HepG2 (cell line): ENCODE measurements around the gene PDE3B. TPM values are rescaled to one million over a fixed set of nuclear protein-coding genes. Genes with fewer than 3 reads are reported as not detected.

Source experiments
- AHR ChIP-seq: IDR thresholded peaks from 2 replicates; pipeline ENCODE4 v1.6.1; 2018; ENCODE audit warnings: missing genetic modification reagents, missing compliant biosample characterization
- BHLHE40 ChIP-seq: IDR thresholded peaks from 2 replicates; pipeline ENCODE4 v1.6.1; 2011; ENCODE audit warnings: low read length, improper control_type of control experiment
- BRD4 ChIP-seq: sonication (generic); formaldehyde crosslinking; IDR thresholded peaks from 2 replicates; pipeline ENCODE4 v1.4.0; 2020; ENCODE audit warnings: missing genetic modification reagents
- CREB1 ChIP-seq, 2 experiments: fragments of 450-650 bp in 1 of 2; IDR thresholded peaks; 2 replicates each; pipeline ENCODE4 v1.6.1; 2016 to 2017; ENCODE audit warnings: control low read depth in 1 of 2, mild to moderate bottlenecking in 1 of 2, missing compliant biosample characterization in 1 of 2, missing genetic modification characterization in 1 of 2
- FOXC1 ChIP-seq: sonication (generic); formaldehyde crosslinking; IDR thresholded peaks from 2 replicates; pipeline ENCODE4 v1.8.0; 2022; ENCODE audit warnings: mild to moderate bottlenecking, missing genetic modification reagents, borderline replicate concordance
- HBP1 ChIP-seq: IDR thresholded peaks from 2 replicates; pipeline ENCODE4 v1.6.1; 2016; ENCODE audit warnings: low read depth, control low read depth
- HOXA3 ChIP-seq: sonication (generic); formaldehyde crosslinking; IDR thresholded peaks from 2 replicates; pipeline ENCODE4 v1.5.0; 2020; ENCODE audit warnings: missing genetic modification reagents
- MAZ ChIP-seq, 2 experiments: sonication (generic) in 1 of 2; formaldehyde crosslinking in 1 of 2; IDR thresholded peaks; 2 replicates each; pipeline versions ENCODE4 v1.5.0 to v1.6.1; 2012 to 2020; ENCODE audit warnings: low read depth in 2 of 2, mild to moderate bottlenecking in 2 of 2, borderline replicate concordance in 1 of 2, improper control_type of control experiment in 1 of 2, low read length in 1 of 2, missing genetic modification reagents in 1 of 2, moderate library complexity in 1 of 2
- PHF8 ChIP-seq: sonication (generic); formaldehyde crosslinking; IDR thresholded peaks from 2 replicates; pipeline ENCODE4 v1.5.0; 2020; ENCODE audit warnings: missing genetic modification reagents
- PITX1 ChIP-seq: sonication (generic); formaldehyde crosslinking; IDR thresholded peaks from 2 replicates; pipeline ENCODE4 v1.5.1; 2020; ENCODE audit warnings: mild to moderate bottlenecking, missing genetic modification reagents
- RXRB ChIP-seq: IDR thresholded peaks from 2 replicates; pipeline ENCODE4 v1.6.1; 2016; ENCODE audit warnings: borderline replicate concordance, missing genetic modification reagents, missing compliant biosample characterization
- SETDB1 ChIP-seq: sonication (generic); formaldehyde crosslinking; IDR thresholded peaks from 2 replicates; pipeline ENCODE4 v1.5.1; 2020; ENCODE audit warnings: missing genetic modification reagents, mild to moderate bottlenecking, borderline replicate concordance
- SP4 ChIP-seq: sonication (generic); formaldehyde crosslinking; IDR thresholded peaks from 2 replicates; pipeline ENCODE4 v1.8.1; 2023; ENCODE audit warnings: mild to moderate bottlenecking, missing genetic modification reagents
- TAF1 ChIP-seq: sonication (generic); formaldehyde crosslinking; IDR thresholded peaks from 2 replicates; pipeline ENCODE4 v1.4.0; 2020; ENCODE audit warnings: missing genetic modification reagents
- YEATS2 ChIP-seq: sonication (generic); formaldehyde crosslinking; IDR thresholded peaks from 2 replicates; pipeline ENCODE4 v1.4.0; 2020; ENCODE audit warnings: missing genetic modification reagents, borderline replicate concordance
- ZFY ChIP-seq: sonication (generic); formaldehyde crosslinking; IDR thresholded peaks from 2 replicates; pipeline ENCODE4 v1.4.0; 2020; ENCODE audit warnings: missing genetic modification reagents
- ZMYM3 ChIP-seq: sonication (generic); formaldehyde crosslinking; IDR thresholded peaks from 2 replicates; pipeline ENCODE4 v1.5.1; 2020; ENCODE audit warnings: mild to moderate bottlenecking, missing genetic modification reagents
- ZNF333 ChIP-seq: sonication (generic); formaldehyde crosslinking; IDR thresholded peaks from 2 replicates; pipeline ENCODE4 v1.4.0; 2020; ENCODE audit warnings: mild to moderate bottlenecking, missing genetic modification reagents, borderline replicate concordance
- ZNF547 ChIP-seq: sonication (generic); formaldehyde crosslinking; IDR thresholded peaks from 2 replicates; pipeline ENCODE4 v1.5.1; 2020; ENCODE audit warnings: mild to moderate bottlenecking, missing genetic modification reagents
- ZNF558 ChIP-seq: sonication (generic); formaldehyde crosslinking; IDR thresholded peaks from 2 replicates; pipeline ENCODE4 v1.9.0; 2022; ENCODE audit warnings: mild to moderate bottlenecking, missing genetic modification reagents, borderline replicate concordance
- ZNF605 ChIP-seq: sonication (generic); formaldehyde crosslinking; IDR thresholded peaks from 2 replicates; pipeline ENCODE4 v1.8.0; 2022; ENCODE audit warnings: mild to moderate bottlenecking, missing genetic modification reagents
- ZNF749 ChIP-seq: sonication (generic); formaldehyde crosslinking; IDR thresholded peaks from 2 replicates; pipeline ENCODE4 v1.8.0; 2022; ENCODE audit warnings: mild to moderate bottlenecking, missing genetic modification reagents, moderate library complexity, borderline replicate concordance
- ZNF770 ChIP-seq: sonication (generic); formaldehyde crosslinking; IDR thresholded peaks from 2 replicates; pipeline ENCODE4 v1.5.0; 2020; ENCODE audit warnings: mild to moderate bottlenecking, missing genetic modification reagents
- ZUFSP ChIP-seq: sonication (generic); formaldehyde crosslinking; IDR thresholded peaks from 2 replicates; pipeline ENCODE4 v1.9.0; 2021; ENCODE audit warnings: missing genetic modification reagents, mild to moderate bottlenecking, borderline replicate concordance
- polyA plus RNA-seq, 8 experiments: library from polyadenylated mRNA; depleted of rRNA in 3 of 8; stranded (reverse) in 7 of 8; unstranded in 1 of 8; fragments of >200 nt; fragmentation: Illumina TruSeq in 4 of 8; extraction: Trizol in 4 of 8; gene quantifications; 2 replicates each; pipeline versions ENCODE4 v1.2.1 to v1.2.3, GENCODE V29; 2011 to 2016; ENCODE audit warnings: low read depth in 4 of 8, missing spikeins in 1 of 8, mixed read lengths in 1 of 8; ENCODE audit not compliant: insufficient read depth in 1 of 8
- total RNA-seq, 5 experiments: library from RNA; depleted of rRNA; stranded (reverse); fragments of >200 nt; fragmentation: Illumina TruSeq; extraction: Trizol; gene quantifications; 2 replicates each; pipeline ENCODE4 v1.2.3, GENCODE V29; 2016; ENCODE audit warnings: low read depth in 1 of 5

Gene PDE3B
- total and polyA plus RNA-seq, 2 of the 13 experiments (the other 11 are each of a cell fraction or from before 2014, with no cell fraction given): 14.1 to 26.5 TPM

GRCh38 chr11:14644226-14645014 is 816 bp downstream of the PDE3B start (continued):
- TF ChIP-seq ZUFSP (CRISPR knock-in tag) (no peak), AHR (CRISPR knock-in tag) (no peak), ZNF558 (CRISPR knock-in tag) (peak; percentile 91; the same call in 1 of the 2 replicates), ZNF547 (CRISPR knock-in tag) (peak; percentile 35; the same call in 1 of the 2 replicates), BHLHE40 (no peak), YEATS2 (no peak), FOXC1 (CRISPR knock-in tag) (peak; percentile 16; the same call in 1 of the 2 replicates), ZMYM3 (CRISPR knock-in tag) (no peak), BRD4 (CRISPR knock-in tag) (0 out of 2 replicates have a peak, but pooled peaks have one; percentile 38), HOXA3 (CRISPR knock-in tag) (no peak), ZNF333 (CRISPR knock-in tag) (0 out of 2 replicates have a peak, but pooled peaks have one; percentile 14), ZFY (CRISPR knock-in tag) (0 out of 2 replicates have a peak, but pooled peaks have one; percentile 18), MAZ (IDR thresholded peaks at IDR 0.05; ENCODE audit: borderline replicate concordance, low read depth, low read length) (no peak), MAZ (CRISPR knock-in tag; IDR thresholded peaks at IDR 0.05; ENCODE audit: low read depth) (peak; percentile 29; the same call in 1 of the 2 replicates), ZNF770 (CRISPR knock-in tag) (peak; percentile 34; the same call in 1 of the 2 replicates), SETDB1 (CRISPR knock-in tag) (no peak), PHF8 (CRISPR knock-in tag) (peak; percentile 42; the same call in 1 of the 2 replicates), SP4 (0 out of 2 replicates have a peak, but pooled peaks have one; percentile 24), RXRB (CRISPR knock-in tag) (no peak), ZNF749 (CRISPR knock-in tag) (peak; percentile 44; the same call in 1 of the 2 replicates), PITX1 (peak; percentile 45; the same call in 1 of the 2 replicates), TAF1 (peak; percentile 26; the same call in 1 of the 2 replicates), ZNF605 (0 out of 2 replicates have a peak, but pooled peaks have one; percentile 41), HBP1 (peak; percentile 20; the same call in 1 of the 2 replicates), CREB1 (IDR thresholded peaks at IDR 0.05) (no peak), CREB1 (CRISPR knock-in tag; IDR thresholded peaks at IDR 0.05) (no peak)
